Measurements from ENCODE around the gene PDIA5. TPM values are rescaled to one million over a fixed set of nuclear protein-coding genes. Genes with fewer than 3 reads are reported as not detected.

The PDIA5 gene
- total RNA-seq, 1 donor from 2014 or later, result 14.2 TPM

DNA sequence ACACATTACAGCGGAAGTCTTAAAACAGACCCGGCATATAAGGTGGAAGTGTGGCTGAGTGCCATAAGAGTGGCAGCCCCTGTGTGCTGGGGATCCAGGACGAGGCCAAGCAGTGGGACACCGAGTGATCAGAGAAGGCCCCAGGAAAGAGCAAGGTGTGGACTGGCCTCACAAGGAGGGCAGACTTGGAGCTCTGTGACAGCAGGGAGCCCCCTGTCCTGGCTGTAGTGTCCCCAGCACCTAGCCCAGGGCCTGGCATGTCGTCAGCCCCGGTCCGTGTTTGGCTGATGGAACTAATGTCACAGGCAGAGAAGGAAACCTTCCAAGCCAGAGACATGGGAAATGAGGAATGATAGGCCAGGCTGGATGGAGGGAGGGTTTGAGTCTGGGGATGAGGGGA, 4.8 kb downstream of the PDIA5 start:
- H3K27ac Mint-ChIP-seq (ENCODE audit: unreplicated experiment), result peak overlapping the region; percentile 90
- TF ChIP-seq, protein P1, sequence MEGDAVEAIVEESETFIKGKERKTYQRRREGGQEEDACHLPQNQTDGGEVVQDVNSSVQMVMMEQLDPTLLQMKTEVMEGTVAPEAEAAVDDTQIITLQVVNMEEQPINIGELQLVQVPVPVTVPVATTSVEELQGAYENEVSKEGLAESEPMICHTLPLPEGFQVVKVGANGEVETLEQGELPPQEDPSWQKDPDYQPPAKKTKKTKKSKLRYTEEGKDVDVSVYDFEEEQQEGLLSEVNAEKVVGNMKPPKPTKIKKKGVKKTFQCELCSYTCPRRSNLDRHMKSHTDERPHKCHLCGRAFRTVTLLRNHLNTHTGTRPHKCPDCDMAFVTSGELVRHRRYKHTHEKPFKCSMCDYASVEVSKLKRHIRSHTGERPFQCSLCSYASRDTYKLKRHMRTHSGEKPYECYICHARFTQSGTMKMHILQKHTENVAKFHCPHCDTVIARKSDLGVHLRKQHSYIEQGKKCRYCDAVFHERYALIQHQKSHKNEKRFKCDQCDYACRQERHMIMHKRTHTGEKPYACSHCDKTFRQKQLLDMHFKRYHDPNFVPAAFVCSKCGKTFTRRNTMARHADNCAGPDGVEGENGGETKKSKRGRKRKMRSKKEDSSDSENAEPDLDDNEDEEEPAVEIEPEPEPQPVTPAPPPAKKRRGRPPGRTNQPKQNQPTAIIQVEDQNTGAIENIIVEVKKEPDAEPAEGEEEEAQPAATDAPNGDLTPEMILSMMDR (conservative IDR thresholded peaks at IDR 0.05), result no peak
- H3K36me3 Mint-ChIP-seq (ENCODE audit: low read depth), result peaks cover 2% of the 10 kb centered on the region
- H3K9me3 Mint-ChIP-seq, result peaks cover 2% of the 10 kb centered on the region
- peaks cover 36% of the 10 kb centered on the region for H3K4me1 Mint-ChIP-seq
- H3K4me3 Mint-ChIP-seq, result no peak overlapping the region
- no peak for DNase-seq (ENCODE audit: low read depth, low spot score)
- H3K27me3 Mint-ChIP-seq (ENCODE audit: low read depth), result peaks cover 7% of the 10 kb centered on the region

DNA sequence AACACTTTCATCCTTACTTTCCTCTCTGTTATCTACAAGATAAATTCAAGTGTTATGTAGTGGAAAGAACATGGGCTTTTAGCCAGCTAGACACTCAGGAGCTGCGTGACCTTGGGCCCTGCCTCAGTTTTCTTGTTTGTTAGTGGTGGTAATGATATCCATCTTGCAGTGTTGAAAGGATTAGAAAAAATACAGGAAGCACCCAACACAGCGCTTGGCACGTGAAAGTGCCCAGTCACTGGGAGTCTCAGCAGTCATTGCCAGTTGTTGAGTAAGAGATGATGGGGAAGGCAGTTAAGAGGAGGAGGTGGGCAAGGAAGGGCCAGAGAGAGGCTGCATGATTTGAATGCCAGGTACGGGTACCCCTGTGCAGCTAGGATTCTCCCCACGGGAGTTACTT, 5.3 kb downstream of the PDIA5 start:
- Mint-ChIP-seq H3K36me3 (ENCODE audit: low read depth) (no peaks in the 10 kb centered on the region), H3K4me1 (peaks cover 33% of the 10 kb centered on the region), H3K27me3 (ENCODE audit: low read depth) (peaks cover 4% of the 10 kb centered on the region), H3K9me3 (no peaks in the 10 kb centered on the region), H3K27ac (ENCODE audit: unreplicated experiment) (no peak overlapping the region), H3K4me3 (no peak overlapping the region)
- no peak for DNase-seq (ENCODE audit: low read depth, low spot score)
- TF ChIP-seq, protein P1 (conservative IDR thresholded peaks at IDR 0.05), result no peak

DNA sequence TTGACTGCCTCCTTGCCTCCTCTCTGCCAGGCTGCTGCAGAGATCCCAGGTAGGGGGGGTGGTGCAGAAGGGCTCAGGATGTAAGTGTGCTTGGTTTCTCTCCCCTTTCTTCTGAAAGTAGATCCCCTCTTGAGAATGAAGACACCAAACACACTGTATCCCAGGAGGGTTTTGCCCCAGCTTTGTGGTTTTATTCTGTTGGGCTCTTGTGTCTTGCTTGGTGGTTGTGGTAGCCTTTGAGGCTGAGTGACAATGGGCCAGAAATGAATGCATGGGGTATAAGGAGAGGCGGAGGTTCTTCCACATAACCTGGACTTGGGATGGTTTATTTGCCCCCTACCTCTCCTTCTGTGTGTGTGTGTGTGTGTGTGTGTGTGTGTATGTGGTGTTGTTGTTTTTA, 5.7 kb downstream of the PDIA5 start:
- H3K4me3 Mint-ChIP-seq, result no peak overlapping the region
- H3K36me3 Mint-ChIP-seq (ENCODE audit: low read depth), result no peaks in the 10 kb centered on the region
- H3K27ac Mint-ChIP-seq (ENCODE audit: unreplicated experiment), result no peak overlapping the region
- TF ChIP-seq, protein P1 (conservative IDR thresholded peaks at IDR 0.05), result no peak
- no peak for DNase-seq (ENCODE audit: low read depth, low spot score)
- peaks cover 32% of the 10 kb centered on the region for H3K4me1 Mint-ChIP-seq
- no peaks in the 10 kb centered on the region for H3K9me3 Mint-ChIP-seq
- peaks cover 4% of the 10 kb centered on the region for H3K27me3 Mint-ChIP-seq (ENCODE audit: low read depth)

DNA sequence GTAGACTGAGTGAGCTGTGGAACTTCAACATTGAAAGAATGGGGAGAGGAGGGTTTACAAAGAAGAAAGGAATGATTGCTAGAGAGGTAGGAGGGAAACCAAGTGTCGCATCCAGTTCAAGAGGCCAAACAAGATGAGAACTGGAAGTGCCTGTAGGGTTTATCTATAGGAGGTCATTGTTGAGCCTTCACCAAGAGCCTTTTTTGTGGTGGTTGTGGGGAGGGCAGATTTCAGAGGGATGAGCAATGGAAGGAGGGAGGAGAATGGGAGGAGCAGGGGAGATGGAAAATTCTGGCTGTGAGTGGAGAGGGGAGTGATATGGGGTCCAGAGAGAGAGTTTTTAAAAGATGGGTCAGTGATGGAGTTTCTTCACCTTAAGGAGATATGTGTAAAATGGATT, 8.5 kb downstream of the PDIA5 start:
- TF ChIP-seq, protein P1 (conservative IDR thresholded peaks at IDR 0.05), result no peak
- no peak overlapping the region for H3K4me3 Mint-ChIP-seq
- DNase-seq (ENCODE audit: low read depth, low spot score), result no peak
- H3K36me3 Mint-ChIP-seq (ENCODE audit: low read depth), result no peaks in the 10 kb centered on the region
- peaks cover 14% of the 10 kb centered on the region for H3K4me1 Mint-ChIP-seq
- no peaks in the 10 kb centered on the region for H3K27me3 Mint-ChIP-seq (ENCODE audit: low read depth)
- no peaks in the 10 kb centered on the region for H3K9me3 Mint-ChIP-seq
- H3K27ac Mint-ChIP-seq (ENCODE audit: unreplicated experiment), result no peak overlapping the region

DNA sequence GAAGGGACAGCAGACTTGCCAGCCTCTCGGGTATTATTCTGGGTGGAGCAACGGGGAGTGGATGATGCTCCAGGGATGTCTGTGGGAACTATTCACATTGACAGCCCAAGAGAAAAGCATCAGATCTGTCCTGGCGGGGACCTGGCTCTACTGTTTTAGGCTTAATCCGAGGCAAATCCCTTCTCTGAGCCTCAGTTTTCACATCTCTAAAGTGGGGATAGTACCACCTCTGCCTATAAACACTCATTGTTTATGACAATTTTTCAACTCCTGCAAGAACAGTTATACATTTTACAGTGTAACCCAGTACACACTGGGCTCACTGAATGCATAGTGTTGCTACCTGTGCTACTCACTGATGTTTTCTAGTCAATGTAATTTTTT, 9.3 kb downstream of the PDIA5 start:
- H3K9me3 Mint-ChIP-seq, result no peaks in the 10 kb centered on the region
- no peaks in the 10 kb centered on the region for H3K27me3 Mint-ChIP-seq (ENCODE audit: low read depth)
- TF ChIP-seq, protein P1 (conservative IDR thresholded peaks at IDR 0.05), result no peak
- no peak overlapping the region for H3K4me3 Mint-ChIP-seq
- no peak overlapping the region for H3K27ac Mint-ChIP-seq (ENCODE audit: unreplicated experiment)
- DNase-seq (ENCODE audit: low read depth, low spot score), result no peak
- no peaks in the 10 kb centered on the region for H3K36me3 Mint-ChIP-seq (ENCODE audit: low read depth)
- H3K4me1 Mint-ChIP-seq, result peaks cover 12% of the 10 kb centered on the region

All from neural crest cell (in vitro differentiated cells).